Ishikawa (cell line): ENCODE data around the gene ATP23.

Experiments
- CEBPB ChIP-seq: IDR thresholded peaks from 2 replicates; pipeline ENCODE4 v1.6.1; 2012
- CREB1 ChIP-seq: IDR thresholded peaks from 2 replicates; pipeline ENCODE4 v1.6.1; 2012; ENCODE audit warnings: low read depth
- EGR1 ChIP-seq: IDR thresholded peaks from 2 replicates; pipeline ENCODE4 v1.6.1; 2012
- EP300 ChIP-seq: IDR thresholded peaks from 2 replicates; pipeline ENCODE4 v1.6.1; 2012; ENCODE audit warnings: borderline replicate concordance
- FOXM1 ChIP-seq: IDR thresholded peaks from 2 replicates; pipeline ENCODE4 v1.6.1; 2012; ENCODE audit warnings: low read depth, borderline replicate concordance
- MAX ChIP-seq: IDR thresholded peaks from 2 replicates; pipeline ENCODE4 v1.6.1; 2012
- NFIC ChIP-seq: IDR thresholded peaks from 2 replicates; pipeline ENCODE4 v1.6.1; 2012
- RAD21 ChIP-seq: IDR thresholded peaks from 2 replicates; pipeline ENCODE4 v1.6.1; 2012; ENCODE audit warnings: low read depth
- TAF1 ChIP-seq: IDR thresholded peaks from 2 replicates; pipeline ENCODE4 v1.6.1; 2012; ENCODE audit warnings: low read depth, mild to moderate bottlenecking
- TCF12 ChIP-seq: IDR thresholded peaks from 2 replicates; pipeline ENCODE4 v1.6.1; 2012; ENCODE audit warnings: low read depth
- TEAD4 ChIP-seq: IDR thresholded peaks from 2 replicates; pipeline ENCODE4 v1.6.1; 2012
- USF1 ChIP-seq: IDR thresholded peaks from 2 replicates; pipeline ENCODE4 v1.6.1; 2012
- YY1 ChIP-seq: IDR thresholded peaks from 2 replicates; pipeline ENCODE4 v1.6.1; 2012; ENCODE audit warnings: low read depth
- ZBTB7A ChIP-seq: IDR thresholded peaks from 2 replicates; pipeline ENCODE4 v1.6.1; 2012; ENCODE audit warnings: low read depth
- TF ChIP-seq, protein P1 (sequence below): IDR thresholded peaks from 2 replicates; pipeline ENCODE4 v1.6.1; 2012; ENCODE audit warnings: low read depth, mild to moderate bottlenecking

ATP23 gene

GRCh38 chr12:57907281-57907680 lies 34.1 kb upstream of the ATP23 start:
- TF ChIP-seq EGR1, result no peak
- no peak for TF ChIP-seq CEBPB
- no peak for TF ChIP-seq RAD21
- TF ChIP-seq TAF1, result no peak
- TF ChIP-seq EP300, result no peak
- no peak for TF ChIP-seq CREB1
- no peak for TF ChIP-seq YY1
- no peak for TF ChIP-seq MAX
- TF ChIP-seq TCF12, result no peak
- no peak for TF ChIP-seq ZBTB7A
- TF ChIP-seq, protein P1, sequence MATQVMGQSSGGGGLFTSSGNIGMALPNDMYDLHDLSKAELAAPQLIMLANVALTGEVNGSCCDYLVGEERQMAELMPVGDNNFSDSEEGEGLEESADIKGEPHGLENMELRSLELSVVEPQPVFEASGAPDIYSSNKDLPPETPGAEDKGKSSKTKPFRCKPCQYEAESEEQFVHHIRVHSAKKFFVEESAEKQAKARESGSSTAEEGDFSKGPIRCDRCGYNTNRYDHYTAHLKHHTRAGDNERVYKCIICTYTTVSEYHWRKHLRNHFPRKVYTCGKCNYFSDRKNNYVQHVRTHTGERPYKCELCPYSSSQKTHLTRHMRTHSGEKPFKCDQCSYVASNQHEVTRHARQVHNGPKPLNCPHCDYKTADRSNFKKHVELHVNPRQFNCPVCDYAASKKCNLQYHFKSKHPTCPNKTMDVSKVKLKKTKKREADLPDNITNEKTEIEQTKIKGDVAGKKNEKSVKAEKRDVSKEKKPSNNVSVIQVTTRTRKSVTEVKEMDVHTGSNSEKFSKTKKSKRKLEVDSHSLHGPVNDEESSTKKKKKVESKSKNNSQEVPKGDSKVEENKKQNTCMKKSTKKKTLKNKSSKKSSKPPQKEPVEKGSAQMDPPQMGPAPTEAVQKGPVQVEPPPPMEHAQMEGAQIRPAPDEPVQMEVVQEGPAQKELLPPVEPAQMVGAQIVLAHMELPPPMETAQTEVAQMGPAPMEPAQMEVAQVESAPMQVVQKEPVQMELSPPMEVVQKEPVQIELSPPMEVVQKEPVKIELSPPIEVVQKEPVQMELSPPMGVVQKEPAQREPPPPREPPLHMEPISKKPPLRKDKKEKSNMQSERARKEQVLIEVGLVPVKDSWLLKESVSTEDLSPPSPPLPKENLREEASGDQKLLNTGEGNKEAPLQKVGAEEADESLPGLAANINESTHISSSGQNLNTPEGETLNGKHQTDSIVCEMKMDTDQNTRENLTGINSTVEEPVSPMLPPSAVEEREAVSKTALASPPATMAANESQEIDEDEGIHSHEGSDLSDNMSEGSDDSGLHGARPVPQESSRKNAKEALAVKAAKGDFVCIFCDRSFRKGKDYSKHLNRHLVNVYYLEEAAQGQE, result no peak

DNA sequence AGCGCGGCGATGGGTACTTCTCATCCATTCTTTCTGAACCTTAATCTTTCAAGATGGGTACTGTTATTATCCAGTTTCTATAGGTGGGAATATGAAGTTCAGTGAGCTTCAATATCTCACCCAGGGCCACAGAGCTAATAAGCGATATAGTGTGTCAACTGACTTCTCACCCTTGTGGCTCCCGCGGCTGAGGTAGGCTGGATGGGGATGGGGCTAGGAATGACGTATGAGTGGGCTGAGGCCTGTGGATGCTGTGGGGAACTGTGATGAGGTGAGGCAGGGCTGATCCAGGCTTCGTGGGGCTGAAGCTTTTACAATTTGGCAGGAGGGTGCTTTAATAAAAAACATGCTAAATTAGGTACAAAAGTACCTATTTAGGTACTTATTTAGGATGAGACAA lies 32.9 kb upstream of the ATP23 start:
- no peak for TF ChIP-seq TEAD4
- TF ChIP-seq TAF1, result no peak
- TF ChIP-seq TCF12, result no peak
- no peak for TF ChIP-seq CEBPB
- TF ChIP-seq NFIC, result no peak
- no peak for TF ChIP-seq FOXM1
- no peak for TF ChIP-seq EGR1

- TF ChIP-seq CEBPB, result no peak
- TF ChIP-seq ZBTB7A, result no peak
- TF ChIP-seq USF1, result no peak
- no peak for TF ChIP-seq FOXM1
- no peak for TF ChIP-seq EGR1
- TF ChIP-seq TCF12, result no peak
Measured at GRCh38 chr12:57909056-57909455, 32.3 kb upstream of the ATP23 start.

DNA sequence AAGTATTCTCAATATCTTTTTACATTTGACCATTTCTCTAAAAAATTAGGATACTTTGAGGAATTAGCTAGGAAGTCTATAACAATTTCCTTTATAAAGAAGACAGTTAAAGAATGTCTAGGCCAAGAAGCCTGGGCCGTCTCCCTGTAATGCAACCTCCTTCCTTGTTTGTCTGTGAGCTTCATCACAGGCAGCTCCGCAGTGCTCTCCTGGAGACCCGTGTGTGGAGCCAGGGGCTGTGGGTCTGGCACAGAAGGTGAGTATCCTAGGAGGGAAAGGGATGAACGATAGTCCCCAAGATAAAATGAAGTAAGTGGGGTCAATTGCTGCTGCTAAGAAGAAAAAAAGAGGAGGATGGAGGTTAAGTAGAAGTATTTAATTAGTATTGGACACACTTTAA lies 31.8 kb upstream of the ATP23 start:
- no peak for TF ChIP-seq USF1
- no peak for TF ChIP-seq RAD21
- no peak for TF ChIP-seq CREB1
- TF ChIP-seq, protein P1, result no peak
- no peak for TF ChIP-seq EGR1
- no peak for TF ChIP-seq FOXM1
- TF ChIP-seq TCF12, result no peak
- TF ChIP-seq TAF1, result no peak

- no peak for TF ChIP-seq NFIC
Measured at GRCh38 chr12:57918147-57918546, 23.2 kb upstream of the ATP23 start.

DNA sequence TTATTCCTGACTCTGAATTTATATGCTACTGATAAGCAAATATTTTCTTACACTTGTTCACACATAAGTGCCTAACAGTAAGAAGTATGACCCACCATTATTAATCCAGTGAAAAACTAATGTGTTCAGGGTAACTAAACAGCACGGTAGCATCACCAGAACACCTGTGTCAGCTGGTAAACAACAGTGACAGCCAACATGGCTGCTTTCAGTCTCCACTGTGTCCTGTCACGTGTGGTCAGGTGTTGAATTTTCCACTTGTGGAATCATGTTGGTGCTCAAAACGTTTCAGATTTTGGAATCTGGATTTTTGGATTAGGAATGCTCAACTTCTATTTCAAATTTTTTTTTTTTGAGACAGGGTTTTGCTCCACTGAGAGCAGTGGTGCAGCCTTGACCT lies 14.3 kb upstream of the ATP23 start:
- no peak for TF ChIP-seq ZBTB7A
- TF ChIP-seq USF1, result no peak
- no peak for TF ChIP-seq RAD21
- no peak for TF ChIP-seq NFIC
- no peak for TF ChIP-seq MAX
- no peak for TF ChIP-seq TCF12
- TF ChIP-seq EGR1, result no peak
- no peak for TF ChIP-seq CEBPB
- no peak for TF ChIP-seq TEAD4
- TF ChIP-seq FOXM1, result no peak
- no peak for TF ChIP-seq CREB1
- no peak for TF ChIP-seq YY1
- TF ChIP-seq TAF1, result no peak
- TF ChIP-seq EP300, result no peak
- TF ChIP-seq, protein P1, result no peak
